GM23338 (cell line): ENCODE measurements around the gene STRN. TPM values are rescaled to one million over a fixed set of nuclear protein-coding genes. Genes with fewer than 3 reads are reported as not detected.
A peak's percentile ranks its signal among the peaks of the same experiment; 100 is the strongest.

Source experiments
- ATAC-seq: fragments of 200-7000 bp; cut with Tn5 transposase; 3 replicates; pipeline ENCODE4 v1.9.1; 2020
- DNase-seq: peaks from one replicate; pipeline ENCODE4 v3.0.0-alpha.2; 2015; ENCODE audit warnings: low spot score
- H2AFZ ChIP-seq: fragments of 200-600 bp; sonication (generic); 2 replicates; pipeline ENCODE4 v1.8.0; 2016; ENCODE audit warnings: antibody characterized with exemption, mild to moderate bottlenecking, moderate library complexity
- H3F3A ChIP-seq: fragments of 200-600 bp; sonication (generic); replicated peaks from 2 replicates; pipeline ENCODE4 v1.8.0; 2017; ENCODE audit warnings: antibody characterized with exemption, mixed run types, low read depth
- H3K27ac ChIP-seq: fragments of 200-600 bp; sonication (generic); 2 replicates; pipeline ENCODE4 v1.6.1; 2016; ENCODE audit warnings: low read depth
- H3K27me3 ChIP-seq: fragments of 200-600 bp; sonication (generic); 2 replicates; pipeline ENCODE4 v1.8.0; 2016; ENCODE audit warnings: mild to moderate bottlenecking, mixed run types, moderate library complexity; ENCODE audit not compliant: insufficient read depth
- H3K36me3 ChIP-seq: fragments of 200-600 bp; sonication (generic); 2 replicates; pipeline ENCODE4 v1.8.0; 2016; ENCODE audit warnings: mild to moderate bottlenecking; ENCODE audit not compliant: insufficient read depth
- H3K4me1 ChIP-seq: fragments of 200-600 bp; sonication (generic); 2 replicates; pipeline ENCODE4 v1.8.0; 2016; ENCODE audit warnings: mild to moderate bottlenecking, moderate library complexity; ENCODE audit not compliant: insufficient read depth
- H3K4me2 ChIP-seq: fragments of 200-600 bp; sonication (generic); 2 replicates; pipeline ENCODE4 v1.7.1; 2017; ENCODE audit warnings: mixed run types
- H3K4me3 ChIP-seq: fragments of 200-600 bp; sonication (generic); 2 replicates; pipeline ENCODE4 v1.6.1; 2016; ENCODE audit warnings: mixed run types
- H3K79me2 ChIP-seq: fragments of 200-600 bp; sonication (generic); replicated peaks from 2 replicates; pipeline ENCODE4 v1.8.0; 2017; ENCODE audit warnings: mild to moderate bottlenecking; ENCODE audit not compliant: insufficient read depth
- H3K9me2 ChIP-seq: fragments of 200-600 bp; sonication (generic); 2 replicates; pipeline ENCODE4 v1.8.0; 2017; ENCODE audit not compliant: insufficient read depth
- H4K20me1 ChIP-seq: fragments of 200-600 bp; sonication (generic); replicated peaks from 2 replicates; pipeline ENCODE4 v1.8.0; 2017; ENCODE audit warnings: mild to moderate bottlenecking; ENCODE audit not compliant: insufficient read depth
- H3K27ac Mint-ChIP-seq: 2 replicates; pipeline ENCODE4 v1.8.0; 2020; ENCODE audit warnings: inconsistent platforms, mild to moderate bottlenecking, moderate library complexity, mixed read lengths
- H3K27me3 Mint-ChIP-seq: 3 replicates; pipeline ENCODE4 v1.8.0; 2022; ENCODE audit warnings: low read depth, mild to moderate bottlenecking, moderate library complexity, mixed read lengths, inconsistent platforms; ENCODE audit not compliant: insufficient read depth, poor library complexity
- H3K36me3 Mint-ChIP-seq: 3 replicates; pipeline ENCODE4 v1.8.0; 2021; ENCODE audit warnings: low read depth, mild to moderate bottlenecking, inconsistent platforms, moderate library complexity, mixed read lengths
- H3K4me1 Mint-ChIP-seq: 3 replicates; pipeline ENCODE4 v1.8.0; 2020; ENCODE audit warnings: mild to moderate bottlenecking, inconsistent platforms, mixed read lengths
- H3K4me3 Mint-ChIP-seq: 3 replicates; pipeline ENCODE4 v1.8.0; 2021; ENCODE audit warnings: moderate library complexity, mild to moderate bottlenecking, inconsistent platforms, mixed read lengths
- H3K9me3 Mint-ChIP-seq: 3 replicates; pipeline ENCODE4 v1.8.0; 2020; ENCODE audit warnings: moderate library complexity, mild to moderate bottlenecking, inconsistent platforms, mixed read lengths
- CREB1 ChIP-seq: fragments of 250-450 bp; sonication (Bioruptor Pico); IDR thresholded peaks from 2 replicates; pipeline ENCODE4 v1.5.0; 2020; ENCODE audit warnings: low read depth, mild to moderate bottlenecking, moderate library complexity
- EZH2phosphoT487 ChIP-seq: fragments of 200-600 bp; sonication (generic); IDR thresholded peaks from one replicate; pipeline ENCODE4 v1.8.1; 2018; ENCODE audit warnings: antibody characterized with exemption; ENCODE audit not compliant: unreplicated experiment
- POLR2AphosphoS5 ChIP-seq: IDR thresholded peaks from 2 replicates; pipeline ENCODE4 v1.6.1; 2016; ENCODE audit warnings: antibody characterized with exemption, low read depth
- STAT1 ChIP-seq: IDR thresholded peaks from one replicate; pipeline ENCODE4 v1.6.1; 2016; ENCODE audit warnings: antibody characterized with exemption; ENCODE audit not compliant: unreplicated experiment
- ZNF462 ChIP-seq: fragments of 250-450 bp; sonication (Bioruptor Pico); IDR thresholded peaks from 2 replicates; pipeline ENCODE4 v1.5.0; 2020; ENCODE audit warnings: mild to moderate bottlenecking, moderate library complexity
- polyA plus RNA-seq: library from polyadenylated mRNA; unstranded; fragments of >200 nt; fragmentation: Nextera tagmentation; extraction: Ambion mirVana; gene quantifications from 2 replicates; pipeline ENCODE4 v1.2.1, GENCODE V29; 2016
- total RNA-seq: library from RNA; depleted of rRNA; stranded (reverse); fragments of >200 nt; shearing (Covaris generic); gene quantifications from 2 replicates; pipeline ENCODE4 v1.2.3, GENCODE V29; 2014
- TF ChIP-seq, protein P1 (sequence below): IDR thresholded peaks from one replicate; pipeline ENCODE4 v1.6.1; 2018; ENCODE audit warnings: antibody characterized with exemption; ENCODE audit not compliant: unreplicated experiment

Gene STRN
- total and polyA plus RNA-seq, 2 experiments from 2014 or later = 16.1 to 34.5 TPM

DNA sequence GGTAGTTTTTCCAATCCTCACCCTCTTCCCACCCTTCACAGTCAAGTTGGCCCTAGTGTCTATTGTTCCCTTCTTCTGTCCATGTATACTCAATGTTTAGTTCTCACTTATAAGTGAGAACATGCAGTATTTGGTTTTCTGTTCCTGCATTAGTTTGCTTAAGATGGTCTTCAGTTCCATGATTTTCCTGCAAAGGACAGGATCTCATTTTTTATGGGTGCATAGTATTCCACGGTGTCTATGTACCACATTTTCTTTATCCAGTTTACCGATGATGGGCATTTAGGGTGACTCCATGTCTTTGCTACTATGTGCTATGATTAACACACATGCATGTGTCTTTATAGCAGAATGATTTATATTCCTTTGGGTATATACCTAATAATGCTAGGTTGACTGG, 104.4 kb downstream of the STRN start (continued):
- TF ChIP-seq ZNF462 (CRISPR knock-in tag) (no peak), STAT1 (no peak)

DNA sequence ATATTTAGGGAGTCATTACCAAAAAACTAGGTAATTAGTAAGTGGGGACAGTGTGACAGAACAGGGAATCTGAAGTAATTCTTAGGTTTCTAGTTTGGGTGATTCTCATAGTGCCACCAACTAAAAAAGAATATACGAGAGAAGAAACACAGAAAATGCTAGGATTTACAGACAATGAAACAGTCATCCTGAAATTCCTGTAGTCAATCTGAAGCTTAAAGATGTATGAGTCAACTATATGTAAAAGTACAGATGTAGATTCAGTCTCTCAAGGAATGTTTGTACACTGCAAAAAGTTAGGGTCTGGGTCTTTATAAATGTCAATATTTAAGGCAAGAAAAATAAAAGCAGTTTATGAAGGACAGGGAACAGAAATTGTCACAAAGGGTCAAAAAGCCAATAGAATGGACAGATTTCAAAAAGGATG, 107.0 kb downstream of the STRN start:
- H3K4me3 Mint-ChIP-seq = no peak overlapping the region
- Histone ChIP-seq H3K9me2 (no peaks in the 10 kb centered on the region), H3K36me3 (no peaks in the 10 kb centered on the region; the same call in 1 of the 2 replicates), H3K4me3 (no peak overlapping the region), H3K27me3 (no peaks in the 10 kb centered on the region), H3K4me1 (peaks cover 18% of the 10 kb centered on the region), H3K79me2 (no peaks in the 10 kb centered on the region), H3K4me2 (no peak overlapping the region), H2AFZ (no peak overlapping the region), H4K20me1 (no peaks in the 10 kb centered on the region), H3F3A (no peaks in the 10 kb centered on the region), H3K27ac (peak overlapping the region; percentile 30; the same call in 1 of the 2 replicates)
- no peaks in the 10 kb centered on the region for H3K27me3 Mint-ChIP-seq
- DNase-seq (no peak), ATAC-seq (no peak)
- no peaks in the 10 kb centered on the region for H3K9me3 Mint-ChIP-seq
- no peak overlapping the region for H3K27ac Mint-ChIP-seq
- peaks cover 29% of the 10 kb centered on the region for H3K36me3 Mint-ChIP-seq
- peaks cover 5% of the 10 kb centered on the region for H3K4me1 Mint-ChIP-seq
- TF ChIP-seq POLR2AphosphoS5 (no peak), EZH2phosphoT487 (no peak), CREB1 (CRISPR knock-in tag) (no peak), ZNF462 (CRISPR knock-in tag) (no peak)
- TF ChIP-seq, protein P1, sequence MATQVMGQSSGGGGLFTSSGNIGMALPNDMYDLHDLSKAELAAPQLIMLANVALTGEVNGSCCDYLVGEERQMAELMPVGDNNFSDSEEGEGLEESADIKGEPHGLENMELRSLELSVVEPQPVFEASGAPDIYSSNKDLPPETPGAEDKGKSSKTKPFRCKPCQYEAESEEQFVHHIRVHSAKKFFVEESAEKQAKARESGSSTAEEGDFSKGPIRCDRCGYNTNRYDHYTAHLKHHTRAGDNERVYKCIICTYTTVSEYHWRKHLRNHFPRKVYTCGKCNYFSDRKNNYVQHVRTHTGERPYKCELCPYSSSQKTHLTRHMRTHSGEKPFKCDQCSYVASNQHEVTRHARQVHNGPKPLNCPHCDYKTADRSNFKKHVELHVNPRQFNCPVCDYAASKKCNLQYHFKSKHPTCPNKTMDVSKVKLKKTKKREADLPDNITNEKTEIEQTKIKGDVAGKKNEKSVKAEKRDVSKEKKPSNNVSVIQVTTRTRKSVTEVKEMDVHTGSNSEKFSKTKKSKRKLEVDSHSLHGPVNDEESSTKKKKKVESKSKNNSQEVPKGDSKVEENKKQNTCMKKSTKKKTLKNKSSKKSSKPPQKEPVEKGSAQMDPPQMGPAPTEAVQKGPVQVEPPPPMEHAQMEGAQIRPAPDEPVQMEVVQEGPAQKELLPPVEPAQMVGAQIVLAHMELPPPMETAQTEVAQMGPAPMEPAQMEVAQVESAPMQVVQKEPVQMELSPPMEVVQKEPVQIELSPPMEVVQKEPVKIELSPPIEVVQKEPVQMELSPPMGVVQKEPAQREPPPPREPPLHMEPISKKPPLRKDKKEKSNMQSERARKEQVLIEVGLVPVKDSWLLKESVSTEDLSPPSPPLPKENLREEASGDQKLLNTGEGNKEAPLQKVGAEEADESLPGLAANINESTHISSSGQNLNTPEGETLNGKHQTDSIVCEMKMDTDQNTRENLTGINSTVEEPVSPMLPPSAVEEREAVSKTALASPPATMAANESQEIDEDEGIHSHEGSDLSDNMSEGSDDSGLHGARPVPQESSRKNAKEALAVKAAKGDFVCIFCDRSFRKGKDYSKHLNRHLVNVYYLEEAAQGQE = no peak
